K562 treated with DMSO at 1 percent for 12 hours (cell line): Measurements from ENCODE around the gene SMIM9. TPM values are rescaled to one million over a fixed set of nuclear protein-coding genes. Genes with fewer than 3 reads are reported as not detected.

Experiments
- total RNA-seq: library from RNA; unstranded; fragments of 300-600 nt; gene quantifications from 2 replicates; pipeline ENCODE4 v1.2.3, GENCODE V29; 2022; ENCODE audit not compliant: insufficient read depth

The SMIM9 gene
- total RNA-seq: not detected in 2 replicates

DNA sequence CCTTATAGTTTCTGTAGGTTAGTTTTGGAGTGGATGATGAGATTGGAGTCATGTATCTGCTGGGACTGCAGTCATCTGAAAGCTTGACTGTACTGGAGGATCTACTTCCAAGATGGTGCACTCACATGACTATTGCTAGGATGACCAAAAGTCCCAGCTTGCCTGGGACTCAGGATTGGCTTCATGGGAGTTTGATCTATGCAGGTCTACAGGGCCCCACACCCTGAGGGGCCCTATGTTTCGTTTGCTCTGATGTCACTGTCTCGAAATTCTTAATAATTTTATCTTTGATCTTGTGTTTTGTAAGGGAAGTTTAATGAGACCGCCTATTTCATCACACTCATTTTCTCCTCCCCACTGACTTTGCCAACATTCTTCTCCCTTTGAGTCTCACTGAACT is at the start of gene SMIM9:
TSS of gene SMIM9 (minus strand) at position 101 of the 400 bp plus-strand sequence. CDS start 3,806 bp downstream, outside the sequence.

DNA sequence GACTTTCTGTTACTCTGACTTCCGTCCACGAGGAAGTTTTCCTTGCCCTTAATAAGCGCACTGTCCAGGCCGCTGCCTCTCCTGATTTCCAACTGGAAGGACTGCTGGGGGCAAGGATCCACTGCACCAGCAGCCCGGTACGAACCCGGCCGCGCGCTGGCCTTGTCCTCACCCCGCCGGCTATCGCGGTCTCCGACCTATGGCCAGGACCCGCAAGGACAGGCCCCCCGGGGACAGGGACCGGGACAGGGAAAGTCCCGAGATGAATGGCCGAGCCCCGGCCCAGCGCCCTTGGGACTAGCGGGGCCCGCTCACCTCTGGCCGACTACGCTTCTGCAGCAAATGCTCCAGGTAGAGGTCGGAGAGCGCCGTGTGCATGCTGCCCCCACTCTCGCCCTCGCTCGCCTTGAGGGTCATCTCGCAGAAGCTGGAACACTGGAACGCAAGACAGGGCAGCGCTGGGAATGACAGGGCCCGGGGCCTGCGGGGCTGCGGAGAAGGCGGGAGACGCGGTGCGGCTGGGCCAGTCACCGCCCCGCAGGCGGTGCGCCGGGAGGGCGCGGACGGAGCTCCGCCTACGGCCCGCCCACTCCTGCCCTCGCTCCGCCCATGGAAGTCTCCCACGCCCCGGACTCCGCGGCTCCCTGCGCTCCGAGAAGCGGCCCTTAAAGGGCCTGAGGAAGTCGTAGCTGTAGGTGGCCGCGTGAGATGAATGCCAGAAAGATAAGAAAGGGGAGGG is 29.3 kb downstream of the SMIM9 start, which contains the start of gene MPP1:
TSS of gene MPP1 (minus strand) at position 529 of the 739 bp plus-strand sequence. CDS start at position 417, 112 bp downstream.

Other genes starting within 250 kb of the SMIM9 start
- gene CTAG1A, start 249.5 kb downstream of the SMIM9 start, total RNA-seq: not detected in 2 replicates
- not detected in 2 replicates for gene CTAG1B, start 215.4 kb downstream of the SMIM9 start, total RNA-seq
- 16.6 and 36.6 TPM in 2 replicates for gene CTAG2, start 181.1 kb downstream of the SMIM9 start, total RNA-seq
- 5.4 and 12.2 TPM in 2 replicates for gene GAB3, start 83.6 kb downstream of the SMIM9 start, total RNA-seq
- 67.5 and 90.0 TPM in 2 replicates for gene DKC1, start 71.8 kb downstream of the SMIM9 start, total RNA-seq
- gene MPP1, start 29.2 kb downstream of the SMIM9 start, total RNA-seq: 156 and 272 TPM in 2 replicates
- gene F8A1, start 51.7 kb upstream of the SMIM9 start, total RNA-seq: not detected in 2 replicates
- 0.76 and 2.8 TPM in 2 replicates for gene F8, start 188.1 kb upstream of the SMIM9 start, total RNA-seq
- 107 and 109 TPM in 2 replicates for gene FUNDC2, start 192.2 kb upstream of the SMIM9 start, total RNA-seq
- gene CMC4, start 236.5 kb upstream of the SMIM9 start, total RNA-seq: 24.0 and 25.9 TPM in 2 replicates
- gene MTCP1, start 236.5 kb upstream of the SMIM9 start, total RNA-seq: 8.6 and 39.4 TPM in 2 replicates
- 4.5 and 13.3 TPM in 2 replicates for gene BRCC3, start 236.8 kb upstream of the SMIM9 start, total RNA-seq